Measurements from ENCODE around the gene TCERG1L. TPM values are rescaled to one million over a fixed set of nuclear protein-coding genes. Genes with fewer than 3 reads are reported as not detected.

The TCERG1L gene
- polyA plus RNA-seq, 3 donors: not detected

GRCh38 chr10:131213741-131214505 is 97.6 kb downstream of the TCERG1L start:
- no peaks in the 10 kb centered on the region for H4K20me1 ChIP-seq (ENCODE audit: insufficient read depth, low read length)
- no peak for DNase-seq
- Mint-ChIP-seq H3K4me1 (no peaks in the 10 kb centered on the region), H3K27ac (peak overlapping the region in 1 of 7 donors; percentile 66), H3K36me3 (no peaks in the 10 kb centered on the region), H3K27me3 (ENCODE audit: low read depth in 3 of 3) (peaks cover 1 to 7% (median 3%) of the 10 kb centered on the region in 3 donors), H3K9me3 (peaks cover 0 to 2% (median 0%) of the 10 kb centered on the region in 7 donors), H3K4me3 (no peak overlapping the region)
- no peaks in the 10 kb centered on the region for H3K79me2 ChIP-seq (ENCODE audit: insufficient read depth, low read length)
- H3K4me1 ChIP-seq (ENCODE audit: control insufficient read depth in 1 of 2, insufficient read depth in 2 of 2, low read length in 2 of 2): no peaks in the 10 kb centered on the region
- H3K36me3 ChIP-seq (replicated peaks in 1 of 2; ENCODE audit: control insufficient read depth in 1 of 2, insufficient read depth in 2 of 2, low read length in 2 of 2): no peaks in the 10 kb centered on the region
- H3K4me2 ChIP-seq (replicated peaks; ENCODE audit: extremely low read depth, low read length, poor library complexity, severe bottlenecking): no peak overlapping the region
- intact Hi-C loops (cut with micrococcal nuclease): no loop called here
- no peak overlapping the region for H2AFZ ChIP-seq (ENCODE audit: insufficient read depth, low read depth, low read length, poor library complexity, severe bottlenecking)
- TF ChIP-seq, protein P1, sequence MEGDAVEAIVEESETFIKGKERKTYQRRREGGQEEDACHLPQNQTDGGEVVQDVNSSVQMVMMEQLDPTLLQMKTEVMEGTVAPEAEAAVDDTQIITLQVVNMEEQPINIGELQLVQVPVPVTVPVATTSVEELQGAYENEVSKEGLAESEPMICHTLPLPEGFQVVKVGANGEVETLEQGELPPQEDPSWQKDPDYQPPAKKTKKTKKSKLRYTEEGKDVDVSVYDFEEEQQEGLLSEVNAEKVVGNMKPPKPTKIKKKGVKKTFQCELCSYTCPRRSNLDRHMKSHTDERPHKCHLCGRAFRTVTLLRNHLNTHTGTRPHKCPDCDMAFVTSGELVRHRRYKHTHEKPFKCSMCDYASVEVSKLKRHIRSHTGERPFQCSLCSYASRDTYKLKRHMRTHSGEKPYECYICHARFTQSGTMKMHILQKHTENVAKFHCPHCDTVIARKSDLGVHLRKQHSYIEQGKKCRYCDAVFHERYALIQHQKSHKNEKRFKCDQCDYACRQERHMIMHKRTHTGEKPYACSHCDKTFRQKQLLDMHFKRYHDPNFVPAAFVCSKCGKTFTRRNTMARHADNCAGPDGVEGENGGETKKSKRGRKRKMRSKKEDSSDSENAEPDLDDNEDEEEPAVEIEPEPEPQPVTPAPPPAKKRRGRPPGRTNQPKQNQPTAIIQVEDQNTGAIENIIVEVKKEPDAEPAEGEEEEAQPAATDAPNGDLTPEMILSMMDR (IDR thresholded peaks at IDR 0.05): no peak
- 95% methylated on average over 7 of the region's 9 CpGs for WGBS (ENCODE audit: insufficient coverage)
- no peaks in the 10 kb centered on the region for H3K9me3 ChIP-seq (replicated peaks in 1 of 2; ENCODE audit: control insufficient read depth in 1 of 2, insufficient read depth in 1 of 2, low read length in 2 of 2)
- H3K27ac ChIP-seq (ENCODE audit: low read depth in 1 of 2, low read length in 2 of 2): no peak overlapping the region
- no peaks in the 10 kb centered on the region for H3K27me3 ChIP-seq (ENCODE audit: control insufficient read depth in 2 of 2, insufficient read depth in 2 of 2, low read length in 2 of 2)
- no peak overlapping the region for H3K9ac ChIP-seq (ENCODE audit: insufficient read depth, low read length, poor library complexity, severe bottlenecking)
- no peak overlapping the region for H3K4me3 ChIP-seq (replicated peaks in 1 of 3; ENCODE audit: low read depth in 2 of 3, low read length in 3 of 3)

DNA sequence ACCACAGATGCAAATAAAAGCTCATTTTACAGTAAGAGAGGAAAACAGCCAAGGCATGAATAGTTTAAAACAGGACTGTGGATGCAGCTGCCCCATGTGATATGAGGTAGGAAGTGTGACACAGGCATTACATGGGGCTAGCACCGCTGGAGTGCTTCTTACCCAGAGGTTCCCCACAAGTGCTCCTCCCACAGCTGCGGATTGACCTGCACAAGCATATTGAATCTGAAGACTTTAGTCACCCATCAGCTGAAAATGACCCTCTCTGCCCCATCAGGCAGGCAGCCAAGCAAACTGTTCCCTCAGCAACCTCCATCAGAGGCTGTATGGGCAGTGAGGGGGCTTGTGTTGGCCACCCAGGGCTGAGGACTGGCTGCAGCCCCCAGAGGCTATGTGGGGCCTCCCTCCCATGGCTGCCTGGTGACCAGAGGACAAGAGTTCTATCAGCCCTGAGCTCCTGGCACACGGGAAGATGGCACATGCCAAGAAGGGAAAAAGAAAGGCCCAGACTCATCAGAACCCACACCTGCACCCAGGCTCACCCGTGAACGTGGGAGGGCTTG is 98.7 kb downstream of the TCERG1L start:
- Mint-ChIP-seq H3K9me3 (no peaks in the 10 kb centered on the region), H3K27ac (no peak overlapping the region), H3K27me3 (ENCODE audit: low read depth in 3 of 3) (peaks cover 1 to 5% (median 3%) of the 10 kb centered on the region in 3 donors), H3K4me1 (no peaks in the 10 kb centered on the region), H3K36me3 (no peaks in the 10 kb centered on the region), H3K4me3 (no peak overlapping the region)
- Histone ChIP-seq H3K4me3 (replicated peaks in 1 of 3; ENCODE audit: low read depth in 2 of 3, low read length in 3 of 3) (no peak overlapping the region), H3K9ac (ENCODE audit: insufficient read depth, low read length, poor library complexity, severe bottlenecking) (no peak overlapping the region), H3K4me2 (replicated peaks; ENCODE audit: extremely low read depth, low read length, poor library complexity, severe bottlenecking) (no peak overlapping the region), H3K4me1 (ENCODE audit: control insufficient read depth in 1 of 2, insufficient read depth in 2 of 2, low read length in 2 of 2) (no peaks in the 10 kb centered on the region), H3K9me3 (replicated peaks in 1 of 2; ENCODE audit: control insufficient read depth in 1 of 2, insufficient read depth in 1 of 2, low read length in 2 of 2) (no peaks in the 10 kb centered on the region), H3K27me3 (ENCODE audit: control insufficient read depth in 2 of 2, insufficient read depth in 2 of 2, low read length in 2 of 2) (no peaks in the 10 kb centered on the region), H3K36me3 (replicated peaks in 1 of 2; ENCODE audit: control insufficient read depth in 1 of 2, insufficient read depth in 2 of 2, low read length in 2 of 2) (no peaks in the 10 kb centered on the region), H2AFZ (ENCODE audit: insufficient read depth, low read depth, low read length, poor library complexity, severe bottlenecking) (no peak overlapping the region), H3K27ac (ENCODE audit: low read depth in 1 of 2, low read length in 2 of 2) (no peak overlapping the region), H4K20me1 (ENCODE audit: insufficient read depth, low read length) (no peaks in the 10 kb centered on the region), H3K79me2 (ENCODE audit: insufficient read depth, low read length) (no peaks in the 10 kb centered on the region)
- no peak for DNase-seq
- 40% methylated on average over 1 of the region's 5 CpGs for WGBS (ENCODE audit: insufficient coverage)
- TF ChIP-seq, protein P1 (IDR thresholded peaks at IDR 0.05): no peak
- intact Hi-C loops (cut with micrococcal nuclease): no loop called here
